Stimulated activated CD8-positive, alpha-beta memory T cell treated with anti-CD3 and anti-CD28 coated beads, Interleukin-15, amount 100 ng/mL, for 24 hours (primary cell): Measurements from ENCODE around the gene PWWP2A.
"Not testable (repeated sequence)": the region's sequence is repeated elsewhere in the genome, so short reads cannot be mapped to it uniquely, and the experiment has no call there.

ENCODE experiments used
- DNase-seq: peaks from one replicate; pipeline ENCODE4 v3.0.0-alpha.2; 2020; ENCODE audit warnings: low read depth

The PWWP2A gene

GRCh38 chr5:160076997-160077396, 42.3 kb downstream of the PWWP2A start:
- DNase-seq, result no peak

GRCh38 chr5:160075073-160075472, 44.2 kb downstream of the PWWP2A start:
- DNase-seq, result no peak

DNA sequence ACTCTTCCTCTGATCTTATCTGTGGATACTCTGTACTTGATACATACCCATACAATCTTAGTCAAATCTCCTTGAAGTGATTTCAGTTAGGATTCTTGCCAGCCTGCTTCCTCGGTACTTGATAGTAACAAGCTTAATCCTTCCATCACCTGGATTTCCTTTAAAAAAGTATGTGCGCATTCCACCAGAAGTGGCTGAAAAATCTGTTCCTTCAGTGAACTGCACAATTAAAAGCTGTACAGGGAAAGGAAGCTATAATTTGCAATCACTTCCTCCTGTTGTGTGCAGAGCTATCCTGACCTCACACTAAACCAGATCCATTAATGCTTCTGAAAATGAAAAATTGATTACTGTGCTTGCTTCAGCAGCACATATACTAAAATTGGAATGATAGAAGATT, 47.3 kb downstream of the PWWP2A start:
- no peak for DNase-seq

- no peak for DNase-seq
These were observed 47.7 kb downstream of the PWWP2A start for GRCh38 chr5:160071516-160071915.

GRCh38 chr5:160069120-160069519, 50.1 kb downstream of the PWWP2A start:
- not testable (repeated sequence) for DNase-seq

DNA sequence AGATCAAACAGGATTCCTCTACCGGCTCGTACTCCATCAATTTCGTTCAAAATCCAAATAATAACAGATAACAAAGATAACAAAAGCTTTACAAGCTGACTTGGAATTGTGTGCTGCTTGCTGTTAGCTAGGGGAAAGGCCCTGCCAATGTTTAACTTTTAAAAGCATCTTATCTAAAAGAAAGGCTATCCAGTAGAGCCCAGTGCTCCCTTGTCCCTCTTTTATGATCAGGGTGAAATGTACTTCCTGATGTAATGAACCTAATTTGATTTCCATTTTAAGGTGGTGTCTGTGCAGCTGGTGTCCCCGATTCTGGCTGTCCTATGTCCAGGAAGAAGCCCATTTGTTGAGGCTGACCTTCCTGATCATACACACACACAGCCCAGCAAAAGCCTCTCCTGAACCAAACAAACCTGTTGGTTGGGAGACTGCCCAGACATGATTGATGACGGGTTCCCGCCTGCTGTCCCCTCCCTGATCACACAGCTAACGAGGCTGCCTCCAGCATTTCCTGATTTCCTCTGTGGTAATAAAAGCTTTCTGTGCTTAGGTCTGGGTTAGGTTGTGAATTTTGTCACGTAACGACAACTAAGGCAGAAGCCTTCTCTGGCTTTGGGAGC, 54.1 kb downstream of the PWWP2A start:
- DNase-seq, result no peak

GRCh38 chr5:160064417-160064810, 54.8 kb downstream of the PWWP2A start:
- no peak for DNase-seq

DNA sequence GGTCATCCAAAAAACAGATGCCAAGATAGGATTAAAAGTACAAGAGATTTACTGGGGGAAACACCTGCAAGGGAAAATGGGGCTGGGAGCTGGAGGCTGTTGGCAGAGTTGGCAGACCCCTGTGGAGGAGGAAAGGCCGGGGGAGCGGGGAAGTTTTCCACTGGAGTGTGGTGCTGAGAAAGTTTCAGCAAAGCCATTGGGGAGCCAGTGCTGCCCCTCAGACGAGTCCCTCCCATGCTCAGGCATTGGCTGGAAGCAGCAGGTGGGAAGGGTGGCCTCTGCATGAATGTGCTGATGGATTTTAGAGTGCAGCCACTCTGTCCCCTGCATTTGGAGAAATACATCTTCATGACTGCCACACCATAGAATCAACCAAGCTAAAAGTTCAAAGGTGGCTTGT, 57.5 kb downstream of the PWWP2A start:
- DNase-seq, result no peak

DNA sequence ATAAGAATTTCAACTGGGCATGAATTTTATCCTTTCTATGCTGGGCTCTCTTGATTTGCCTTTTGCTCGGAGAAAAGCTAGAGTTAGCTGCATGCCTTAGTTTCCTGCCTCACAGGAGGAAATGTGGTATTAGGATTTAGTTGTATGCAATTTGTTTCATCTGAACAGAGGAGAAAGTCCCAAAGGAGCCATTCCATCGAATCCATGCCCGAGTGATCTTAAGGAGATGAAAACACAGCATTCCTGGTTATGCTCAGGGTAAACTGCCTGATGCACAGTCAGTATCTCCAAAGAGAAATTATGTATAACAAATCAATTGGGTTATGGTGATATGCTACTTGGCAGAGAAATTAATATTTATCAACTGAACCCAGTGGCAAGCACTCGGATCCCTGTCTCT, 59.2 kb downstream of the PWWP2A start:
- no peak for DNase-seq

DNA sequence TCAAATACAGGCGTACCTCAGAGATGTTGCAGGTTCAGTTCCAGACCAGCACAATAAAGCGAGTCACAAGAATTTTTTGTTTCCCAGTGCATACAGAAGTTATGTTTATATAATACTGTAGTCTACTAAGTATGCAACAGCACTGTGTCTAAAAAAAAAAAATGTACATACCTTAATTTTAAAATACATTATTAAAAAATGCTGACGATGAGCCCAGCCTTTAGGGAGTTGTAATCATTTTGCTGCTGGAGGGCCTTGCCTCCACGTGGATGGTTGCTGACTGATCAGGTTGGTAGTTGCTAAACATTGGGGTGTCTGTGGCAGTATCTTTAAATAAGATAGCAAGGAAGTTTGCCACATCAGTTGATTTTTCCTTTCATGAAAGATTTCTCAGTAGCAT, 62.0 kb downstream of the PWWP2A start:
- DNase-seq, result no peak

- no peak for DNase-seq
These were observed 64.4 kb downstream of the PWWP2A start for GRCh38 chr5:160054831-160055230.

DNA sequence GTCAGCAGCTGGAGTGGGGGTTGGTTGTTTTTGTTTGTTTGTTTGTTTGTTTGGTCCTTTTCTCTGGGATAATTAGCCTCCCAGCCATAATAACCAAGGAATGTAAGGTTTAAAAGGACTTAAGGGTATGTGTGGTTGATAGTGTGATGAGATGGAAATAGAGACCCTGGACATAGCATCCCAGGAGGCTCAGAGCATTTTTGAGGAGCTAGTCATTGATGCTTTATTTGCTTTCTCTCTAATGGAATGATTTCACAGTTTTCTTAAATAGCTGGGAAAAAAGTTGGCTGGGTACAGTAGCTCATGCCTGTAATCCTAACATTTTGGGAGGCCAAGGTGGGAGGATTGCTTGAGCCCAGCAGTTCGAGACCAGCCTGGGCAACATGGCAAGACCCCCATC, 65.2 kb downstream of the PWWP2A start:
- DNase-seq, result no peak

- DNase-seq, result no peak
These were observed 70.2 kb downstream of the PWWP2A start for GRCh38 chr5:160049099-160049498.

GRCh38 chr5:160048131-160048530, 71.1 kb downstream of the PWWP2A start:
- DNase-seq, result no peak

GRCh38 chr5:160047423-160047822, 71.8 kb downstream of the PWWP2A start:
- no peak for DNase-seq

- no peak for DNase-seq
These were observed 74.3 kb downstream of the PWWP2A start for GRCh38 chr5:160044967-160045366.

DNA sequence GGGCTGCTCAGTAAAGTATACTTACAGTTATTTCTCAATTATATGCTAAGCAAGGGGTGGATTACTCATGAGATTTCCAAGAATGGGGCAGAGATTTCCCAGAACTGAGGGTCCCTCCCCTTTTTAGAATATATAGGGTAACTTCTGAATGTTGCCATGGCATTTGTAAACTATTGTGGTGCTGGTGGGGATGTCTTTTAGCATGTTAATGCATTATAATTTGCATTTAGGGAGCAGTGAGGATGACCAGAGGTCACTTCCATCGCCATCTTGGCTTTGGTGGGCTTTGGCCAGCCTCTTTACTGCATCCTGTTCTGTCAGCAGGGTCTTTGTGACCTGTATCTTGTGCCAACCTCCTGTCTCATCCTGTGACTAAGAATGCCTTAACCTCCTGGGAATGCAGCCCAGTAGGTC, 74.9 kb downstream of the PWWP2A start:
- DNase-seq, result no peak

GRCh38 chr5:160042671-160043070, 76.6 kb downstream of the PWWP2A start:
- DNase-seq, result no peak
